ENCODE results near the gene DOCK2.

- TF ChIP-seq CTCF (IDR thresholded peaks at IDR 0.05): no peak
- TF ChIP-seq POLR2A (IDR thresholded peaks at IDR 0.05): no peak
Measured at GRCh38 chr5:169874621-169875020, 237.5 kb downstream of the DOCK2 start.

Measured in uterus (tissue), 2 donors.